GM12878 (cell line): Measurements from ENCODE around the gene SPCS1. TPM values are rescaled to one million over a fixed set of nuclear protein-coding genes. Genes with fewer than 3 reads are reported as not detected.

Experiments
- ATAC-seq: fragments of 200-7000 bp; cut with Tn5 transposase; 3 replicates; pipeline ENCODE4 v1.9.1; 2020; ENCODE audit warnings: mild to moderate bottlenecking, moderate library complexity
- BruUV-seq: library from RNA; stranded (reverse); fragments of 400-500 nt; replicated peaks from 2 replicates; lab custom pipeline; 2021; lab: Mats Ljungman, UMichigan
- CTCF ChIA-PET: fragments of 300-600 bp; sonication (Branson Sonifier 250); formaldehyde crosslinking; extraction: SDS; loops from one replicate; lab custom pipeline; 2021; ENCODE audit warnings: inconsistent platforms; lab: Yijun Ruan, JAX
- POLR2A ChIA-PET: fragments of 350-600 bp; formaldehyde crosslinking; extraction: SDS; loops from one replicate; lab custom pipeline; 2021; ENCODE audit warnings: inconsistent platforms; lab: Charles Lee
- RAD21 ChIA-PET: fragments of 300-600 bp; sonication (Branson Sonifier 250); formaldehyde crosslinking; loops from one replicate; lab custom pipeline; 2023; ENCODE audit warnings: antibody characterized with exemption; ENCODE audit not compliant: unreplicated experiment; lab: Charles Lee
- SMC1A ChIA-PET: fragments of 300-600 bp; sonication (Branson Sonifier 250); formaldehyde crosslinking; loops from one replicate; lab custom pipeline; 2023; ENCODE audit not compliant: unreplicated experiment, uncharacterized antibody; lab: Charles Lee
- DNase-seq: peaks from one replicate; pipeline ENCODE4 v3.0.0-alpha.2; 2011; ENCODE audit warnings: low read depth, low spot score
- FAIRE-seq: peaks from 3 replicates; lab custom pipeline; 2011; peaks lifted over from hg19 to GRCh38; lab: Jason Lieb, UNC
- H2AFZ ChIP-seq: 2 replicates; pipeline ENCODE4 v1.6.0; 2011; ENCODE audit warnings: low read depth, low read length, control low read depth; ENCODE audit not compliant: control insufficient read depth
- H3K27ac ChIP-seq: 2 replicates; pipeline ENCODE4 v1.5.1; 2011; ENCODE audit warnings: control low read depth; ENCODE audit not compliant: control insufficient read depth, insufficient read depth
- H3K27me3 ChIP-seq, 2 experiments: replicated peaks in 1 of 2; 2 replicates each; pipeline versions ENCODE4 v1.6.0 to v1.6.1; 2011; ENCODE audit warnings: low read length in 1 of 2; ENCODE audit not compliant: control insufficient read depth in 2 of 2, insufficient read depth in 2 of 2
- H3K36me3 ChIP-seq, 2 experiments: 2 replicates each; pipeline ENCODE4 v1.5.1; 2011; ENCODE audit warnings: low read length in 1 of 2; ENCODE audit not compliant: control insufficient read depth in 2 of 2, insufficient read depth in 2 of 2
- H3K4me1 ChIP-seq: 2 replicates; pipeline ENCODE4 v1.6.1; 2011; ENCODE audit warnings: mild to moderate bottlenecking, low read length, moderate library complexity, mixed read lengths; ENCODE audit not compliant: control insufficient read depth, insufficient read depth
- H3K4me2 ChIP-seq: 2 replicates; pipeline ENCODE4 v1.6.0; 2011; ENCODE audit warnings: control low read depth; ENCODE audit not compliant: control insufficient read depth, insufficient read depth
- H3K4me3 ChIP-seq: fragments of 200-600 bp; sonication (generic); 2 replicates; pipeline ENCODE4 v1.5.1; 2016
- H3K79me2 ChIP-seq: 2 replicates; pipeline ENCODE4 v1.6.0; 2011; ENCODE audit warnings: low read length; ENCODE audit not compliant: control insufficient read depth, insufficient read depth
- H3K9ac ChIP-seq: 2 replicates; pipeline ENCODE4 v1.8.0; 2011; ENCODE audit warnings: low read length, control low read depth, mixed read lengths; ENCODE audit not compliant: control insufficient read depth, insufficient read depth
- H3K9me3 ChIP-seq: replicated peaks from 3 replicates; pipeline ENCODE4 v1.5.1; 2011; ENCODE audit warnings: mild to moderate bottlenecking, low read length; ENCODE audit not compliant: control insufficient read depth, insufficient read depth
- H4K20me1 ChIP-seq: 2 replicates; pipeline ENCODE4 v1.6.0; 2011; ENCODE audit not compliant: control insufficient read depth, insufficient read depth
- ATF2 ChIP-seq: IDR thresholded peaks from 2 replicates; pipeline ENCODE4 v1.6.1; 2012; ENCODE audit warnings: low read length, inconsistent platforms
- CBX3 ChIP-seq: fragments of 200-600 bp; sonication (generic); IDR thresholded peaks from 2 replicates; pipeline ENCODE4 v1.6.1; 2016; ENCODE audit warnings: low read depth, borderline replicate concordance
- CHD4 ChIP-seq: fragments of 200-600 bp; sonication (generic); IDR thresholded peaks from 2 replicates; pipeline ENCODE4 v1.6.1; 2016; ENCODE audit warnings: mild to moderate bottlenecking
- CREB1 ChIP-seq: IDR thresholded peaks from 2 replicates; pipeline ENCODE4 v1.6.1; 2012; ENCODE audit warnings: low read depth, mild to moderate bottlenecking, inconsistent platforms
- CREM ChIP-seq: IDR thresholded peaks from 2 replicates; pipeline ENCODE4 v1.6.1; 2014; ENCODE audit warnings: antibody characterized with exemption, low read depth
- EED ChIP-seq: sonication (generic); IDR thresholded peaks from 2 replicates; pipeline ENCODE4 v1.6.1; 2016; ENCODE audit warnings: antibody characterized with exemption, low read depth
- GABPA ChIP-seq: IDR thresholded peaks from 2 replicates; pipeline ENCODE4 v1.6.1; 2014; ENCODE audit warnings: antibody characterized with exemption, low read depth, mild to moderate bottlenecking, inconsistent platforms
- IKZF1 ChIP-seq: fragments of 450-650 bp; conservative IDR thresholded peaks from 2 replicates; pipeline ENCODE4 v1.6.1; 2017; ENCODE audit warnings: antibody characterized with exemption, mild to moderate bottlenecking
- IRF3 ChIP-seq: fragments of 450-650 bp; IDR thresholded peaks from 2 replicates; pipeline ENCODE4 v1.6.1; 2014; ENCODE audit warnings: mild to moderate bottlenecking
- JUNB ChIP-seq: IDR thresholded peaks from 2 replicates; pipeline ENCODE4 v1.6.1; 2016; ENCODE audit warnings: antibody characterized with exemption, mild to moderate bottlenecking
- MEF2A ChIP-seq: IDR thresholded peaks from 2 replicates; pipeline ENCODE4 v1.6.1; 2011; ENCODE audit warnings: low read depth, mild to moderate bottlenecking, low read length, moderate library complexity; ENCODE audit not compliant: insufficient read depth
- MTA3 ChIP-seq: IDR thresholded peaks from 2 replicates; pipeline ENCODE4 v1.6.1; 2012; ENCODE audit warnings: low read length, inconsistent platforms, borderline replicate concordance
- PAX5 ChIP-seq: IDR thresholded peaks from 2 replicates; pipeline ENCODE4 v1.6.1; 2011; ENCODE audit warnings: low read depth, low read length, borderline replicate concordance
- PKNOX1 ChIP-seq: fragments of 450-650 bp; IDR thresholded peaks from 2 replicates; pipeline ENCODE4 v1.6.1; 2016; ENCODE audit warnings: mild to moderate bottlenecking
- RAD51 ChIP-seq: fragments of 450-650 bp; IDR thresholded peaks from 2 replicates; pipeline ENCODE4 v1.6.1; 2016; ENCODE audit warnings: moderate library complexity, mild to moderate bottlenecking, inconsistent platforms
- RELA ChIP-seq: fragments of 450-650 bp; IDR thresholded peaks from 2 replicates; pipeline ENCODE4 v1.8.0; 2014; ENCODE audit warnings: borderline replicate concordance; ENCODE audit not compliant: partially characterized antibody
- RFX5 ChIP-seq: IDR thresholded peaks from 2 replicates; pipeline ENCODE4 v1.6.1; 2011; ENCODE audit warnings: low read depth, low read length, improper control_type of control experiment
- RUNX3 ChIP-seq: IDR thresholded peaks from 2 replicates; pipeline ENCODE4 v1.6.1; 2012; ENCODE audit warnings: low read length, inconsistent platforms
- SPI1 ChIP-seq: IDR thresholded peaks from 2 replicates; pipeline ENCODE4 v1.6.1; 2011; ENCODE audit warnings: low read depth, mild to moderate bottlenecking, low read length, moderate library complexity, borderline replicate concordance; ENCODE audit not compliant: insufficient read depth
- TBL1XR1 ChIP-seq: IDR thresholded peaks from 2 replicates; pipeline ENCODE4 v1.6.1; 2012; ENCODE audit warnings: low read depth, low read length, improper control_type of control experiment
- TCF12 ChIP-seq: IDR thresholded peaks from 2 replicates; pipeline ENCODE4 v1.6.1; 2011; ENCODE audit warnings: low read depth, mild to moderate bottlenecking, low read length
- TCF7 ChIP-seq: IDR thresholded peaks from 2 replicates; pipeline ENCODE4 v1.6.1; 2014; ENCODE audit warnings: antibody characterized with exemption, borderline replicate concordance
- ZNF207 ChIP-seq: fragments of 450-650 bp; IDR thresholded peaks from 2 replicates; pipeline ENCODE4 v1.6.1; 2014; ENCODE audit warnings: antibody characterized with exemption, mild to moderate bottlenecking, borderline replicate concordance
- WGBS: methylation state at CpG from one replicate; pipeline ENCODE4 v1.1.6; 2016; ENCODE audit warnings: low lambda C conversion rate; ENCODE audit not compliant: insufficient replicate concordance, insufficient coverage; ENCODE audit errors: missing lambda C conversion rate; 5-methylcytosine and 5-hydroxymethylcytosine counted together
- in situ Hi-C: fragments of 300-500 bp; cut with MboI; formaldehyde crosslinking; loops from 9 replicates; pipeline ENCODE4 v1.14.3; 2018; ENCODE audit warnings: mixed read lengths
- intact Hi-C: fragments of 100-400 bp; cut with micrococcal nuclease; formaldehyde crosslinking; loops from one replicate; pipeline ENCODE4 v1.14.2; 2022; ENCODE audit not compliant: unreplicated experiment
- polyA plus RNA-seq, 11 experiments: library from polyadenylated mRNA; depleted of rRNA in 4 of 11; unstranded in 6 of 11; stranded (reverse) in 5 of 11; fragments of >200 nt; fragmentation: Nextera tagmentation in 4 of 11; fragmentation: Illumina TruSeq in 1 of 11; extraction: Ambion mirVana in 4 of 11; extraction: Trizol in 1 of 11; gene quantifications; 1 replicate in 1 of 11; 2 replicates in 10 of 11; pipeline versions ENCODE4 v1.2.1 to v1.2.3, GENCODE V29; 2011 to 2016; ENCODE audit warnings: inconsistent platforms in 2 of 11, missing spikeins in 2 of 11, low read depth in 1 of 11
- total RNA-seq, 4 experiments: library from RNA; depleted of rRNA in 3 of 4; stranded (reverse); fragments of >200 nt in 3 of 4; fragmentation: Illumina TruSeq in 1 of 4; extraction: Trizol in 1 of 4; gene quantifications; 2 replicates each; pipeline versions ENCODE4 v1.2.1 to v1.2.3, GENCODE V29; 2013 to 2021

The SPCS1 gene
- total and polyA plus RNA-seq, 10 of the 15 experiments (the other 5 are each of a cell fraction or from before 2014, with no cell fraction given), result 107 to 994 (median 233) TPM

- H3K27ac ChIP-seq, result peak overlapping the region; percentile 75
- peaks cover 30% of the 10 kb centered on the region for H3K4me1 ChIP-seq
- ChIA-PET POLR2A (interaction anchor here (0.6 to 4.1 kb wide), 7 partner anchors 11 to 412 kb away, joined by 3 to 25 read pairs (median 3); partner anchors contain the start of gene NEK4), SMC1A (interaction anchor here (1.0 to 3.4 kb wide), 3 partner anchors 11 to 186 kb away, joined by 3 to 17 read pairs (median 8); no protein-coding TSS in a partner anchor), RAD21 (interaction anchor here (1.1 to 1.2 kb wide), 3 partner anchors 10 to 366 kb away, joined by 3 read pairs; no protein-coding TSS in a partner anchor), CTCF (interaction anchor here (0.6 to 1.6 kb wide), 3 partner anchors 9 to 38 kb away, joined by 3 to 4 read pairs (median 4); no protein-coding TSS in a partner anchor)
- no TSS peak for BruUV-seq
- H3K4me2 ChIP-seq, result peak overlapping the region; percentile 85
- H3K4me3 ChIP-seq, result peak overlapping the region; percentile 90
- 2% methylated on average over 4 of the region's 4 CpGs for WGBS
- in situ Hi-C loops (no loop called here), intact Hi-C loops (loop anchor here (2.0 to 10.0 kb wide), 2 partner anchors 63 to 337 kb away; partner anchors contain the start of genes NEK4 and SFMBT1)
- no peak overlapping the region for H2AFZ ChIP-seq
- H3K36me3 ChIP-seq, result peaks cover 3 to 14% of the 10 kb centered on the region in 2 experiments
- DNase-seq, result peak; percentile 55
- peaks cover 53% of the 10 kb centered on the region for H3K79me2 ChIP-seq
- peak; percentile 7 for FAIRE-seq
- no peaks in the 10 kb centered on the region for H3K27me3 ChIP-seq
- ATAC-seq, result no peak
- peak overlapping the region; percentile 92 for H3K9ac ChIP-seq
- no peaks in the 10 kb centered on the region for H4K20me1 ChIP-seq
- H3K9me3 ChIP-seq, result no peaks in the 10 kb centered on the region; the same call in 1 of the 3 replicates
- peak; percentile 40; the same call in 1 of the 2 replicates for TF ChIP-seq JUNB
- TF ChIP-seq ATF2, result peak; percentile 58; the same call in 1 of the 2 replicates
- no peak for TF ChIP-seq CHD4
- no peak for TF ChIP-seq CBX3
- 0 out of 2 replicates have a peak, but pooled peaks have one; percentile 48 for TF ChIP-seq TBL1XR1
- TF ChIP-seq RELA, result no peak
- TF ChIP-seq PKNOX1, result no peak
- no peak for TF ChIP-seq RFX5
- TF ChIP-seq CREB1, result 0 out of 2 replicates have a peak, but pooled peaks have one; percentile 48
- TF ChIP-seq IKZF1, result no peak
- no peak for TF ChIP-seq RAD51
- peak; percentile 87 for TF ChIP-seq RUNX3
- no peak for TF ChIP-seq IRF3
- 0 out of 2 replicates have a peak, but pooled peaks have one; percentile 37 for TF ChIP-seq TCF12
- peak; percentile 33; the same call in 1 of the 2 replicates for TF ChIP-seq EED
- TF ChIP-seq PAX5, result no peak
- TF ChIP-seq ZNF207, result no peak
- 0 out of 2 replicates have a peak, but pooled peaks have one; percentile 24 for TF ChIP-seq GABPA
- TF ChIP-seq TCF7, result peak; percentile 24; the same call in 1 of the 2 replicates
- TF ChIP-seq SPI1, result peak; percentile 80
- peak; percentile 84; the same call in 1 of the 2 replicates for TF ChIP-seq MEF2A
- TF ChIP-seq CREM, result peak; percentile 41; the same call in 1 of the 2 replicates
- TF ChIP-seq MTA3, result peak; percentile 57; the same call in 1 of the 2 replicates
Measured at GRCh38 chr3:52707585-52707984, 1.7 kb downstream of the SPCS1 start.
